Gastroesophageal sphincter (tissue), 4 donors: Measurements from ENCODE around the gene TMEM221. TPM values are rescaled to one million over a fixed set of nuclear protein-coding genes. Genes with fewer than 3 reads are reported as not detected.

Experiments
- ATAC-seq: fragments of 150-250 bp; one replicate; pipeline ENCODE4 v1.9.1; 2016; ENCODE audit warnings: mild to moderate bottlenecking, moderate library complexity
- H3K27ac ChIP-seq, 4 donors: fragments of 200-600 bp; sonication (generic) in 3 of 4; 1 replicate in 3 of 4; 2 replicates in 1 of 4; pipeline ENCODE4 v1.5.1; 2016 to 2019
- H3K27me3 ChIP-seq: fragments of 200-600 bp; sonication (generic); one replicate; pipeline ENCODE4 v1.5.1; 2019
- H3K36me3 ChIP-seq, 2 donors: fragments of 200-600 bp; sonication (generic); one replicate each; pipeline ENCODE4 v1.5.1; 2019; ENCODE audit warnings: control low read depth in 1 of 2
- H3K4me1 ChIP-seq, 3 donors: fragments of 200-600 bp; sonication (generic); 1 replicate in 2 of 3; 2 replicates in 1 of 3; pipeline ENCODE4 v1.5.1; 2016 to 2019; ENCODE audit warnings: control low read depth in 2 of 3
- H3K4me3 ChIP-seq, 2 donors: fragments of 200-600 bp; sonication (generic); one replicate each; pipeline ENCODE4 v1.5.1; 2019; ENCODE audit warnings: mild to moderate bottlenecking in 1 of 2, moderate library complexity in 1 of 2
- H3K9me3 ChIP-seq, 3 donors: fragments of 200-600 bp; sonication (generic); one replicate each; pipeline ENCODE4 v1.5.1; 2017 to 2019; ENCODE audit warnings: control low read depth in 2 of 3
- CTCF ChIP-seq, 4 experiments: fragments of 200-600 bp in 2 of 4; fragments of 450-650 bp in 2 of 4; sonication (generic) in 1 of 4; IDR thresholded peaks; one replicate each; pipeline ENCODE4 v1.5.1; 2017 to 2019; ENCODE audit warnings: antibody characterized with exemption in 4 of 4, mild to moderate bottlenecking in 2 of 4, moderate library complexity in 2 of 4
- EP300 ChIP-seq: sonication (generic); formaldehyde crosslinking; IDR thresholded peaks from one replicate; pipeline ENCODE4 v1.6.1; 2017; ENCODE audit warnings: antibody characterized with exemption, mild to moderate bottlenecking
- POLR2A ChIP-seq, 2 donors: fragments of 450-650 bp; IDR thresholded peaks; one replicate each; pipeline ENCODE4 v1.6.1; 2017; ENCODE audit warnings: antibody characterized with exemption in 2 of 2, mild to moderate bottlenecking in 2 of 2, moderate library complexity in 1 of 2
- POLR2AphosphoS5 ChIP-seq: sonication (generic); formaldehyde crosslinking; IDR thresholded peaks from one replicate; pipeline ENCODE4 v1.6.1; 2017; ENCODE audit warnings: antibody characterized with exemption
- WGBS, 2 donors: methylation state at CpG; one replicate each; pipeline ENCODE4 v1.1.5; 2018; ENCODE audit warnings: low coverage in 1 of 2; 5-methylcytosine and 5-hydroxymethylcytosine counted together
- total RNA-seq, 4 donors: library from RNA; depleted of rRNA; stranded (reverse); fragments of >200 nt; gene quantifications; one replicate each; pipeline ENCODE4 v1.1.0, GENCODE V29; 2016

TMEM221 gene
- total RNA-seq, 4 donors from 2014 or later, result 0.46 to 1.3 TPM; not detected in 2

GRCh38 chr19:17404015-17404414 lies 44.5 kb downstream of the TMEM221 start:
- H3K9me3 ChIP-seq, result no peaks in the 10 kb centered on the region
- H3K36me3 ChIP-seq, result peaks cover 0 to 13% of the 10 kb centered on the region in 2 donors
- TF ChIP-seq CTCF (IDR thresholded peaks at IDR 0.05) (no peak), POLR2A (IDR thresholded peaks at IDR 0.05) (no peak), EP300 (no peak), POLR2AphosphoS5 (no peak)
- WGBS, 2 donors, result 83% methylated on average over 4 of the region's 6 CpGs; no CpG with 5 or more reads in 1 of the 2 donors
- peaks cover 0 to 37% (median 0%) of the 10 kb centered on the region in 3 donors for H3K4me1 ChIP-seq
- ATAC-seq, result no peak
- peak overlapping the region in 1 of 2 donors; percentile 49 for H3K4me3 ChIP-seq
- H3K27ac ChIP-seq, result peak overlapping the region in 1 of 4 donors; percentile 78
- peaks cover 29% of the 10 kb centered on the region for H3K27me3 ChIP-seq

GRCh38 chr19:17402982-17403855 lies 45.2 kb downstream of the TMEM221 start:
- H3K9me3 ChIP-seq, result no peaks in the 10 kb centered on the region
- ATAC-seq, result no peak
- H3K36me3 ChIP-seq, result peaks cover 0 to 13% of the 10 kb centered on the region in 2 donors
- 20% methylated on average over 1 of the region's 36 CpGs; no CpG with 5 or more reads in 1 of the 2 donors for WGBS, 2 donors
- no peak for TF ChIP-seq POLR2AphosphoS5
- TF ChIP-seq POLR2A (IDR thresholded peaks at IDR 0.05), result no peak
- no peak for TF ChIP-seq EP300
- no peak for TF ChIP-seq CTCF (IDR thresholded peaks at IDR 0.05)
- H3K4me3 ChIP-seq, result peak overlapping the region in 1 of 2 donors; percentile 49
- H3K27ac ChIP-seq, result peak overlapping the region in 1 of 4 donors; percentile 78
- peaks cover 29% of the 10 kb centered on the region for H3K27me3 ChIP-seq
- peaks cover 0 to 37% (median 0%) of the 10 kb centered on the region in 3 donors for H3K4me1 ChIP-seq

GRCh38 chr19:17401628-17402027 lies 46.8 kb downstream of the TMEM221 start:
- no peak for ATAC-seq
- 75 to 95% methylated on average over 4 to 6 of the region's 6 CpGs for WGBS, 2 donors

GRCh38 chr19:17398902-17399527 lies 49.5 kb downstream of the TMEM221 start:
- no peaks in the 10 kb centered on the region for H3K9me3 ChIP-seq
- no peak for ATAC-seq
- TF ChIP-seq POLR2AphosphoS5 (no peak), CTCF (IDR thresholded peaks at IDR 0.05) (no peak), POLR2A (IDR thresholded peaks at IDR 0.05) (no peak), EP300 (no peak)
- 78 to 80% methylated on average over 5 to 8 of the region's 8 CpGs for WGBS, 2 donors
- H3K4me1 ChIP-seq, result peaks cover 0 to 28% (median 0%) of the 10 kb centered on the region in 3 donors
- H3K27ac ChIP-seq, result no peak overlapping the region
- H3K4me3 ChIP-seq, result no peak overlapping the region
- H3K27me3 ChIP-seq, result peaks cover 64% of the 10 kb centered on the region
- peaks cover 0 to 20% of the 10 kb centered on the region in 2 donors for H3K36me3 ChIP-seq

More at GRCh38 chr19:17401628-17402027, 46.8 kb downstream of the TMEM221 start:
- peaks cover 41% of the 10 kb centered on the region for H3K27me3 ChIP-seq
- no peaks in the 10 kb centered on the region for H3K9me3 ChIP-seq
- TF ChIP-seq EP300, result no peak
- TF ChIP-seq POLR2A (IDR thresholded peaks at IDR 0.05), result no peak
- TF ChIP-seq POLR2AphosphoS5, result no peak
- no peak for TF ChIP-seq CTCF (IDR thresholded peaks at IDR 0.05)
- H3K4me1 ChIP-seq, result peaks cover 0 to 34% (median 0%) of the 10 kb centered on the region in 3 donors
- peaks cover 0 to 20% of the 10 kb centered on the region in 2 donors for H3K36me3 ChIP-seq
- no peak overlapping the region for H3K4me3 ChIP-seq
- H3K27ac ChIP-seq, result no peak overlapping the region
